A673 (cell line): ENCODE data around the gene RBMXL2. TPM values are rescaled to one million over a fixed set of nuclear protein-coding genes. Genes with fewer than 3 reads are reported as not detected.

Experiments
- BruUV-seq: library from RNA; stranded (reverse); fragments of 400-500 nt; replicated peaks from 2 replicates; lab custom pipeline; 2021; lab: Mats Ljungman, UMichigan
- CTCF ChIA-PET: fragments of 300-600 bp; sonication (Branson Sonifier 250); formaldehyde crosslinking; loops from one replicate; lab custom pipeline; 2022; ENCODE audit warnings: antibody characterized with exemption; lab: Charles Lee
- POLR2A ChIA-PET: fragments of 300-600 bp; sonication (Branson Sonifier 250); formaldehyde crosslinking; loops from one replicate; lab custom pipeline; 2022; ENCODE audit warnings: antibody characterized with exemption; ENCODE audit not compliant: low non-redundant PET; lab: Charles Lee
- DNase-seq: peaks from one replicate; pipeline ENCODE4 v3.0.0-alpha.2; 2015; ENCODE audit warnings: low spot score
- H3K27ac ChIP-seq: fragments of 200-600 bp; sonication (generic); 2 replicates; pipeline ENCODE4 v1.5.1; 2016; ENCODE audit warnings: mixed run types, low read depth, mild to moderate bottlenecking, mixed read lengths, antibody characterized with exemption, low read length; ENCODE audit not compliant: poor library complexity, severe bottlenecking
- H3K27me3 ChIP-seq: fragments of 200-600 bp; sonication (generic); replicated peaks from 2 replicates; pipeline ENCODE4 v1.6.1; 2017; ENCODE audit warnings: mixed run types, low read depth, mild to moderate bottlenecking, mixed read lengths, antibody characterized with exemption, low read length; ENCODE audit not compliant: insufficient read depth, poor library complexity
- H3K36me3 ChIP-seq: fragments of 200-600 bp; sonication (generic); 2 replicates; pipeline ENCODE4 v1.6.1; 2016; ENCODE audit warnings: mixed run types, mild to moderate bottlenecking, mixed read lengths, antibody characterized with exemption, low read length; ENCODE audit not compliant: insufficient read depth, poor library complexity, severe bottlenecking
- H3K4me1 ChIP-seq: fragments of 200-600 bp; sonication (generic); 2 replicates; pipeline ENCODE4 v1.6.1; 2017; ENCODE audit warnings: mixed run types, mild to moderate bottlenecking, mixed read lengths, antibody characterized with exemption, low read length; ENCODE audit not compliant: insufficient read depth, poor library complexity, severe bottlenecking
- H3K4me3 ChIP-seq: fragments of 200-600 bp; sonication (generic); 2 replicates; pipeline ENCODE4 v1.5.1; 2016; ENCODE audit warnings: low read depth, mixed run types, mild to moderate bottlenecking, mixed read lengths, low read length; ENCODE audit not compliant: poor library complexity, severe bottlenecking
- H3K9me3 ChIP-seq: fragments of 200-600 bp; sonication (generic); 2 replicates; pipeline ENCODE4 v1.6.1; 2016; ENCODE audit warnings: mixed run types, low read depth, mild to moderate bottlenecking, mixed read lengths, antibody characterized with exemption, low read length; ENCODE audit not compliant: poor library complexity, severe bottlenecking
- CTCF ChIP-seq: fragments of 300-800, 200-600 bp; sonication (generic); conservative IDR thresholded peaks from 2 replicates; pipeline ENCODE4 v1.5.1; 2017; ENCODE audit warnings: low read depth, mild to moderate bottlenecking, antibody characterized with exemption, low read length, moderate library complexity, mixed read lengths
- EZH2 ChIP-seq: fragments of 200-600 bp; sonication (generic); IDR thresholded peaks from 2 replicates; pipeline ENCODE4 v1.6.1; 2017; ENCODE audit warnings: borderline replicate concordance, low read depth, mild to moderate bottlenecking, mixed read lengths, antibody characterized with exemption, low read length; ENCODE audit not compliant: poor library complexity, severe bottlenecking
- intact Hi-C: fragments of 100-400 bp; cut with micrococcal nuclease; formaldehyde crosslinking; loops from one replicate; pipeline ENCODE4 v1.10.0; 2022; ENCODE audit not compliant: unreplicated experiment
- total RNA-seq: library from RNA; stranded (reverse); gene quantifications from 2 replicates; pipeline ENCODE4 v1.2.3, GENCODE V29; 2021

Gene RBMXL2
- total RNA-seq, 1 experiment from 2014 or later: not detected

GRCh38 chr11:7089328-7090251 lies 792 bp downstream of the RBMXL2 start:
- intact Hi-C loops: loop anchor here (10.0 kb wide), 1 partner anchor 1005 kb away; no protein-coding TSS in a partner anchor
- ChIA-PET CTCF (no interaction called here), POLR2A (no interaction called here)
- peaks cover 4% of the 10 kb centered on the region for H3K27me3 ChIP-seq
- BruUV-seq: no TSS peak
- no peak for DNase-seq
- no peak overlapping the region for H3K4me3 ChIP-seq
- no peak for TF ChIP-seq CTCF
- no peaks in the 10 kb centered on the region for H3K36me3 ChIP-seq
- no peaks in the 10 kb centered on the region for H3K9me3 ChIP-seq
- no peaks in the 10 kb centered on the region for H3K4me1 ChIP-seq
- H3K27ac ChIP-seq: no peak overlapping the region

- TF ChIP-seq EZH2 (no peak), CTCF (peak; percentile 62)
- Histone ChIP-seq H3K4me1 (no peaks in the 10 kb centered on the region), H3K27ac (no peak overlapping the region), H3K4me3 (no peak overlapping the region), H3K36me3 (no peaks in the 10 kb centered on the region), H3K9me3 (no peaks in the 10 kb centered on the region), H3K27me3 (peaks cover 12% of the 10 kb centered on the region)
- BruUV-seq: no TSS peak
- peak; percentile 49 for DNase-seq
- intact Hi-C loops: loop anchor here (1.0 to 10.0 kb wide), 4 partner anchors 179 to 996 kb away; no protein-coding TSS in a partner anchor
- CTCF ChIA-PET: interaction anchor here (0.6 to 1.1 kb wide), 5 partner anchors 46 to 593 kb away, joined by 3 to 4 read pairs (median 3); no protein-coding TSS in a partner anchor
- POLR2A ChIA-PET: no interaction called here
Measured at GRCh38 chr11:7098235-7098832, 9.5 kb downstream of the RBMXL2 start.

GRCh38 chr11:7115780-7116179 lies 27.0 kb downstream of the RBMXL2 start:
- H3K9me3 ChIP-seq: no peaks in the 10 kb centered on the region
- no TSS peak for BruUV-seq
- H3K4me1 ChIP-seq: no peaks in the 10 kb centered on the region
- ChIA-PET POLR2A (no interaction called here), CTCF (no interaction called here)
- intact Hi-C loops: no loop called here
- no peak overlapping the region for H3K4me3 ChIP-seq
- DNase-seq: no peak
- H3K27me3 ChIP-seq: no peaks in the 10 kb centered on the region
- no peaks in the 10 kb centered on the region for H3K36me3 ChIP-seq
- TF ChIP-seq EZH2 (no peak), CTCF (no peak)
- H3K27ac ChIP-seq: no peak overlapping the region
